Stimulated activated naive CD8-positive, alpha-beta T cell treated with anti-CD3 and anti-CD28 coated beads, Interleukin-15, Interleukin-2, amounts not matched to agents 100 ng/mL and 50 ng/mL, for 24 hours (primary cell): ENCODE data around the gene TLR9.

Experiments
- H3K27ac Mint-ChIP-seq: one replicate; pipeline ENCODE4 v1.8.0; 2021; ENCODE audit warnings: mild to moderate bottlenecking, mixed read lengths
- H3K27me3 Mint-ChIP-seq: one replicate; pipeline ENCODE4 v1.8.0; 2021; ENCODE audit warnings: mixed read lengths
- H3K36me3 Mint-ChIP-seq: one replicate; pipeline ENCODE4 v1.8.0; 2021; ENCODE audit warnings: low read depth, mixed read lengths
- H3K4me1 Mint-ChIP-seq: one replicate; pipeline ENCODE4 v1.8.0; 2021; ENCODE audit warnings: low read depth, mixed read lengths
- H3K4me3 Mint-ChIP-seq: one replicate; pipeline ENCODE4 v1.8.0; 2021; ENCODE audit warnings: mild to moderate bottlenecking, mixed read lengths
- H3K9me3 Mint-ChIP-seq: one replicate; pipeline ENCODE4 v1.8.0; 2021; ENCODE audit warnings: mixed read lengths

The TLR9 gene

DNA sequence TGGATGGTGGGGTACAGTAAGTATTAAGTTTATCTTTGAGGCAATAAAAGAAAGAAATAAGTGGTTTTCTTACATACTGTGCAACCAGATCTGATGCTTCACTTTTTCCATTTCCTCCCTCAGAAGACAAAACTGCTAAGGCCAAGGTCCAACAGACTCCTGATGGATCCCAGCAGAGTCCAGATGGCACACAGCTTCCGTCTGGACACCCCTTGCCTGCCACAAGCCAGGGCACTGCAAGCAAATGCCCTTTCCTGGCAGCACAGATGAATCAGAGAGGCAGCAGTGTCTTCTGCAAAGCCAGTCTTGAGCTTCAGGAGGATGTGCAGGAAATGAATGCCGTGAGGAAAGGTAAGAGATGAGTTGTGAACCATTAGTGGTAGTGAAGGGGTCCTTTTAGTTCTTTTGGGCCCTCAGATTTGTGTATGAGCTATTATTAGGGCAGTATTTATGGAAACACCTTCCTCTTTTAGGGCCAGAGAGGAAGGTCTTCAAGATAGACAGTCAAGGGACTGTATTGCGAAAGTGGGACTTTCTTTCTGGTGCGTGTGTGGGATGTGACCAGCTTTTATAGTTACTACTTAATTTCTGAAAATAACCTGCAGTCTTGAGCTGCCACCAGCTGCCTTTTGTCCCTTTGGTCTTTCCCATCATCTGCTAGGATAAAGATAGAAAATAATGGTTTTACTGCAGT, 22.9 kb downstream of the TLR9 start:
- peak overlapping the region; percentile 73 for H3K27ac Mint-ChIP-seq
- peaks cover 70% of the 10 kb centered on the region for H3K36me3 Mint-ChIP-seq
- H3K4me3 Mint-ChIP-seq, result no peak overlapping the region
- peaks cover 52% of the 10 kb centered on the region for H3K4me1 Mint-ChIP-seq
- no peaks in the 10 kb centered on the region for H3K27me3 Mint-ChIP-seq
- no peaks in the 10 kb centered on the region for H3K9me3 Mint-ChIP-seq

DNA sequence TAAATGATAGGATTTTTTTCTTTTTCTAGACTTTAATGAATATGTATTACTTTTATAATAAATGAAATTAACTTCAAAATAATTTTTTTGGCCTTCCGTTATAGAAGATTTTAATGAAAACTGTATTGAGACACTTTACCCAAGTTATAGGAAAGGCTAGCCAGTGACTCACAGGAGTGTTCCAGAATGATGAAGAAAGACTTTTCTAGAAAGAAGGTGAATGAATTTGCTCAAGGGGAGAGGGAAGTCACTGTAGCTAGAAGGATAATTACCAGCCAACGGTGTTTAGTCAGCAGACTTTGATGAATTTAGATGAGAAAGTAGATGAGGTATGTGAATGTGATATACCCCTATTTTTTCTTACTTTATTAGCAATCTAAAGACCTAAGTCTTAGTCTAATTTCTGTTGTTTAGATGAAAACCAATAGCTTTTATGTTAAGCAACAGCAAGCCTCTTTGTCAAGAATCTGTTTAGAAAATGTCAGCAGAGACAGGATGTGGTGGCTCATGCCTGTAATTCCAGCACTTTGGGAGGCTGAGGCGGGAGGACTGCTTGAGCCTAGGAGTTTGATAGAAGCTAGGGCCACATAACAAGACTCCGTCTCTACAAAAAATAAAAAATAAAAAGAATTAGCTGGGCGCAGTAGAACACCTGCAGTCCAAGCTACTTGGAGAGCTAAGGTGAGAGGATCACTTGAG, 24.3 kb downstream of the TLR9 start:
- Mint-ChIP-seq H3K36me3 (peaks cover 58% of the 10 kb centered on the region), H3K27ac (no peak overlapping the region), H3K4me1 (peaks cover 64% of the 10 kb centered on the region), H3K9me3 (no peaks in the 10 kb centered on the region), H3K4me3 (no peak overlapping the region), H3K27me3 (no peaks in the 10 kb centered on the region)

DNA sequence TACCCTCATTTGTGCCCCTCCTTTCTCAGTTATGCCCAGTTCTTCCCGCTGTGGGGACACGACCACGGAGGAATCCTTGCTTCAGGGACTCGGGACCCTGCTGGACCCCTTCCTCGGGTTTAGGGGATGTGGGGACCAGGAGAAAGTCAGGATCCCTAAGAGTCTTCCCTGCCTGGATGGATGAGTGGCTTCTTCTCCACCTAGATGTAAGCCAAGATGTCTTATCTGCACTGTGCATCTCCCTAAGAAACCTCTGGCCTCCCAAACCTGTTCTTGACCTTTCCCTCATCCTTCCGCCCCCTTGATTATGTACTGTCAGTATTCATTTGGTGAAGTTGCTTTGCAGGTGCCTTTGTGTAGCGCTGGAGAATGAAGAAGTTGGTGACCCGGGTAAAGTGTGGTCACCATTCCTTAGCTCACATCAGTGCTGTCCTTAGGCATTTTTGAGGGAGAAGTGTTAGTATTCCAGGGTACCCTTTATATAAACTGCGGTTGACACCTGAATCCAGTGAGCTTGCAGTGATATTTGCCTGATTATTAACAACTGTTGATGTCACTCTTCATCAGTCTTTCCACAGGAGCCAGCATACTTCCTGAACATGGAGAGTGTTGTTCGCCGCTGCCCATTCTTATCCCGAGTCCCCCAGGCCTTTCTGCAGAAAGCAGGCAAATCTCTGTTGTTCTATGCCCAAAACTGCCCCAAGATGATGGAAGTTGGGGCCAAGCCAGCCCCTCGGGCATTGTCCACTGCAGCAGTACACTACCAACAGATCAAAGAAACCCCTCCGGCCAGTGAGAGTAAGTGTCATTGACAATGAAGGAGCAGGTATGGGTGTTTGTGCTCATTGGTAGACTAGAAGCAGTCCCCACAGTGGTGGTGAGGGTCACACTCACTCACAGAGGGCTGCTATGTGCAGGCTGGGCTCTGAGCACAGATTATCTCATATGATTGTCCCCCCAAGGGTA, 26.5 kb downstream of the TLR9 start:
- H3K4me3 Mint-ChIP-seq, result peak overlapping the region; percentile 89
- H3K27ac Mint-ChIP-seq, result peak overlapping the region; percentile 85
- H3K4me1 Mint-ChIP-seq, result peaks cover 57% of the 10 kb centered on the region
- H3K9me3 Mint-ChIP-seq, result no peaks in the 10 kb centered on the region
- peaks cover 36% of the 10 kb centered on the region for H3K36me3 Mint-ChIP-seq
- H3K27me3 Mint-ChIP-seq, result no peaks in the 10 kb centered on the region

DNA sequence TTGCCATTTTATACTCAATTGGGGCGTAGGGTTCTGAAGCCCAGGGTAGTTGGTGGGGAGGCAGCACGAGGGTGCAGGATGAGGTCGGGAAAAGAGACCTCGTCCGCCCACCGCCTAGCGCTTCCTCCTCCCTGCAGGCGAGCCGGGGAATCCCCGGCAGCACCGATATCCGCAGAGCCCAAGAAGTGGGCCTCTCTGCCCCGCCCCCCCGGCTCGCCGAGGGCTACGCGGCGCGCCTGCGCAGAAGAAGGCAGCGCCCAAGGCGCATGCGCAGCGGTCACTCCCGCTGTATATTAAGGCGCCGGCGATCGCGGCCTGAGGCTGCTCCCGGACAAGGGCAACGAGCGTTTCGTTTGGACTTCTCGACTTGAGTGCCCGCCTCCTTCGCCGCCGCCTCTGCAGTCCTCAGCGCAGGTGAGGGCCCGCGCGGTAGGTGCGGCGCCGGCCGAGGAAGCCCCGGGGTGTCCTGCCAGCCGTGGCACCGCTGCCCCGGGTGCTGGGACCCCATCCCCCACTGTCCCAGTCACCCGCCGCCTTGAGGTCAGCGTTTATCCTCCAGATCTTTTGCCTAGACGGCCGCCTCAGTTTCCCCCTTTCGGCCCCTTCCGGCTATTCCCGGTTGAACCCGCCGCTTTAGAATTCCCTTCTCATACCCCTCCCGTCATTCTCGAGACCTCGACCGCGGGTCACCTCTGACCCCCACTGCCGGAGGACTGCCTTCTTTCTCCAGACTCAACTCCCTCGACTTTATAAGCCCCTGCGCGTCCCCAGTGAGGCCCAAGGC, 27.4 kb downstream of the TLR9 start, which contains the start of gene ALAS1:
Gene ALAS1, plus strand, starts transcription at position 319 of the 784 bp plus-strand sequence. CDS start 1,082 bp downstream, outside the sequence.
- H3K36me3 Mint-ChIP-seq, result peaks cover 27% of the 10 kb centered on the region
- peak within 1 kb of the TSS; percentile 85 for H3K27ac Mint-ChIP-seq
- H3K4me1 Mint-ChIP-seq, result peaks cover 57% of the 10 kb centered on the region
- H3K27me3 Mint-ChIP-seq, result no peaks in the 10 kb centered on the region
- peak within 1 kb of the TSS; percentile 89 for H3K4me3 Mint-ChIP-seq
- H3K9me3 Mint-ChIP-seq, result no peaks in the 10 kb centered on the region

DNA sequence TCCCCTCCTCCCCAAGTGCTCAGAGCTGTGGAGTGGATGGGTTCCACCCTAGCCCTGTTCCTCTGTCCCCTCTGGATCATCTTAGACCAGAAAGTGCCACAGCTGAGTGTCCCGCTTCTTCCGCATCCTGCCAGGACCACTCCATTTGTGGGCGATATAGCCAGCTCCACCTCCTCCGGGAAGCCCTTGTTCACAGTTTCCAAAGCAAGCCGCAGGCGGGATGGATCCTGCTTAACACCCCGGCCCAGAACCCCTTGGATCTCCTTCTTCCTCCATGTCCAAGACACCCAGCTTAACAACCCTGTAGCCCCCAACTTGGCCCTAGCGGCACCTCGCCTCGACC, 28.0 kb downstream of the TLR9 start:
- Mint-ChIP-seq H3K36me3 (peaks cover 24% of the 10 kb centered on the region), H3K4me1 (peaks cover 53% of the 10 kb centered on the region)

DNA sequence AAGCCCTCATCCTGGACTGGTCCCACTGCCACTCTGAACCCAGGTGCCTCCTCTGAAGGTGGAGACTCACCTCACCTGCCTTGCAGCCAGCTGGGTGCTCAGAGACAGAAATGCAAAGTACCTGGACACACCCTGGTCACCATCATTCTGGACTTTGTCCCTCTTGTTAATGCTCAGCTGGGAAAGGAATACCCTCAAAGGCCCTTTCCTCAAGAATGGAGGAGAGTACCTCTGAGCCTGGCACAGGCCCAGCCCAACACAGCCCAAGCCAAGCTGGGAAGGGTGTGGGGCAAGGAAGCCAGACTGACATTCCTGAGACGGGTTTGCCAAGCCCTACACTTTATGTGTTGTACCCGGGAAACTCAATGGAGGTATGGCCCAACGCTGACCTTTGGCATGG, 28.5 kb downstream of the TLR9 start:
- no peaks in the 10 kb centered on the region for H3K27me3 Mint-ChIP-seq
- peaks cover 48% of the 10 kb centered on the region for H3K4me1 Mint-ChIP-seq
- no peak overlapping the region for H3K4me3 Mint-ChIP-seq
- H3K27ac Mint-ChIP-seq, result no peak overlapping the region
- H3K36me3 Mint-ChIP-seq, result peaks cover 21% of the 10 kb centered on the region
- H3K9me3 Mint-ChIP-seq, result no peaks in the 10 kb centered on the region

More for the DNA sequence above, 28.0 kb downstream of the TLR9 start:
- H3K27ac Mint-ChIP-seq, result peak overlapping the region; percentile 82
- peak overlapping the region; percentile 89 for H3K4me3 Mint-ChIP-seq
- H3K9me3 Mint-ChIP-seq, result no peaks in the 10 kb centered on the region
- H3K27me3 Mint-ChIP-seq, result no peaks in the 10 kb centered on the region

DNA sequence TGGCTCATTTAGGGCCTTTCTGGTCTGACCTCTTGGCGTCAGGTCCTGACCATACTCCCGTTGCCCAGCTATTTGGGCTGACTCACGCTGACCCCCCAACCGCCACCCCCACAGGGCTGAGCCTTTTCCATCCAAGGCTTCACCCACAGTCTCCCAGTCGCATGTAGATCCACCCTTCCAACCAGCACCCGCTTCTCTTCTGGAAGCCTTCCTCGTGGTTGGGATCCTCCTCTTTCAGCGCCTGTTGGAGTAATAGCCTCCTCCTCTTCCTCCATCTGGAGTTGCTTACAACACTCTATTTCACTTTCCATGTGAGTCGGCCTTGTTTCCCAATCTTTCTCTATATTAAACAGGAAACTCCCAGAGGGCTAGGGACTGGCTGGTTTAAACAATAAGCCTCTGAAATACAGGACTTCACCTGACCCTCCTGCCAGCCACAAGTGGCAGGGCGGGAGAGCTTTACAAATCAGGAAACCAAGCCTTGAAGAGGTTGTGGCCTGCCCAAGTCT, 29.6 kb downstream of the TLR9 start:
- Mint-ChIP-seq H3K36me3 (peaks cover 13% of the 10 kb centered on the region), H3K4me1 (peaks cover 38% of the 10 kb centered on the region), H3K4me3 (no peak overlapping the region), H3K27me3 (no peaks in the 10 kb centered on the region), H3K9me3 (no peaks in the 10 kb centered on the region), H3K27ac (no peak overlapping the region)

DNA sequence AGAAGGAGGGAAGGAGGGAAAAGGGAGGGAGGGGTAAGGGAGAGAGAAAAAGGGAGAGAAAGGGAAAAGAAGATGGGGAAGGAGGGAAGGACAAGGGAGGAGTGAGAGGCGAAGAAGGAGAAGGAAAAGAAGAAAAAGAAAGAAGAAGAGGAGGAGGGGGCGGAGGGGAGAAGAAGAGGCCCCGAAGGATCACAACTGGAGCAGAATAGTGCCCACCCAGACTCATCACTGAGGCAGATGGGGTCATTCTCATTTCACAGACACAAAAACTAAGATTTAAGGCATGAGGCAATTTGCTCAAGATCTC, 30.2 kb downstream of the TLR9 start:
- Mint-ChIP-seq H3K27me3 (no peaks in the 10 kb centered on the region), H3K4me3 (no peak overlapping the region), H3K27ac (no peak overlapping the region), H3K9me3 (no peaks in the 10 kb centered on the region), H3K36me3 (peaks cover 10% of the 10 kb centered on the region), H3K4me1 (peaks cover 34% of the 10 kb centered on the region)

DNA sequence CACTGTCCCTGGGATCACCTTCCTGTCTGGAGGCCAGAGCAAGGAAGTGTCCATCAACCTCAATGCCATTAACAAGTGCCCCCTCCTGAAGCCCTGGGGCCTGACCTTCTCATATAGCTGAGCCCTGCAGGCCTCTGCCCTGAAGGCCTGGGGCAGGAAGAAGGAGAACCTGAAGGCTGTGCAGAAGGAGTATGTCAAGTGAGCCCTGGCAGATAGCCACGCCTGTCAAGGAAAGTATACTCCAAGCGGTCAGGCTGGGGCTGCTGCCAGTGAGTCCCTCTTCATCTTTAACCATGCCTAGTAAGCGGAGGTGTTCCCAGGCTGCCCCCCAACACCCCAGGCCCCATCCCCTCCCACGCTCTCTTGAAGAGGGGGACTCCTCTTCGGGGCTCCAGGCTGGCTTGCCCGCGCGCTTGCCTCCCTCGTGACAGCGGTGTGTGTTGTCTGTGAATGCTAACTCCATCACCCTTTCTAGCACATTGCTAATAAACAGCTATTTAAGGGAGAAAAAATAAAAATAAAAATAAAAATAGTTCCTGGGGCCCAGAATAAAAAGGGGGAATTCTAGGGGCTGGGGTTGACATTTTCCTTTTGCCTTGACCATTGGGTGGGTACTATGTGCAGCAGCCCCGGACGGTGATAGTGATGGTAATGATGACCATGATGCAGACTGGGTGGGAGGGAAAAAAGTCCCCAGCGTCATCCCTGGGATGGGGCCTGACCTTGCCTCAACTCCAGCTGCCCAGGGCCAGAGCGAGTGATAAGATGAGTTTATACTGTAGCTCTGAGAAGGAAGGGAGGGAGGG, 30.8 kb downstream of the TLR9 start:
- Mint-ChIP-seq H3K27ac (no peak overlapping the region), H3K36me3 (peaks cover 6% of the 10 kb centered on the region), H3K9me3 (no peaks in the 10 kb centered on the region), H3K4me1 (peaks cover 31% of the 10 kb centered on the region), H3K27me3 (no peaks in the 10 kb centered on the region), H3K4me3 (no peak overlapping the region)

DNA sequence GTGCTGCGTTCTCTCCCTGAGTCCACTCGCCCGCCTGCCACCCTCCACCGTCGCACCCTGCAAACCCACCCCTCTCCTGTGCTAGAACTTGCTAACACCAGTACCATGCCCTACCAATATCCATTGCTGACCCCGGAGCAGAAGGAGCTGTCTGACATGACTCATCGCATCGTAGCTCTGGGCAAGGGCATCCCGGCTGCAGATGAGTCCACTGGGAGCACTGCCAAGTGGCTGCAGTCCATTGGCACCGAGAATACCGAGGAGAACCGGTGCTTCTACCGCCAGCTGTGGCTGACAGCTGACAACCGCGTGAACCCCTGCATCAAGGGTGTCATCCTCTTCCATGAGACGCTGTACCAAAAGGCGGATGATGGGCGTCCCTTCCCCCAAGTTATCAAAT, 32.4 kb downstream of the TLR9 start:
- no peaks in the 10 kb centered on the region for H3K36me3 Mint-ChIP-seq
- H3K27me3 Mint-ChIP-seq, result no peaks in the 10 kb centered on the region
- H3K4me1 Mint-ChIP-seq, result peaks cover 19% of the 10 kb centered on the region
- no peak overlapping the region for H3K4me3 Mint-ChIP-seq
- no peak overlapping the region for H3K27ac Mint-ChIP-seq
- H3K9me3 Mint-ChIP-seq, result no peaks in the 10 kb centered on the region

DNA sequence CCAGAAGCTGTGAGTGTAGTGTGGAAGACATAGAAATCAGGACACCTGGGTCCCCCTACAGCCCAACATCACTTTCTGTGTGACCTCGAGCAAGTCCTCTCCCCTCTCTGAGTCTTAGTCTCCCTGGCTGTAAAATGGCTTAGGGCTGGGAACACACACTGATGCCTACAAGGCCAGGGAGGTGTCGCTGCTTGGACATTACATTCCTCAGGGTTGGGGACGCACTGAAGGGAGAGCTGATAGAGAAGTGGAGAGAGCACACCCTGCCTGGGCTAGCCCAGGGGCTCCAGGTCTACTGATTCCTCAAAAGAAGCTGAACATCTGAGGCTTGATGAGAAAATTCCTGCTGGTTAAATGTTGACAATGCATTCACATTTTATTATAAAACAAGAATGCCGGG, 33.8 kb downstream of the TLR9 start:
- H3K27ac Mint-ChIP-seq, result no peak overlapping the region
- H3K4me1 Mint-ChIP-seq, result peaks cover 7% of the 10 kb centered on the region
- no peaks in the 10 kb centered on the region for H3K36me3 Mint-ChIP-seq
- no peaks in the 10 kb centered on the region for H3K27me3 Mint-ChIP-seq
- H3K4me3 Mint-ChIP-seq, result no peak overlapping the region
- H3K9me3 Mint-ChIP-seq, result no peaks in the 10 kb centered on the region

DNA sequence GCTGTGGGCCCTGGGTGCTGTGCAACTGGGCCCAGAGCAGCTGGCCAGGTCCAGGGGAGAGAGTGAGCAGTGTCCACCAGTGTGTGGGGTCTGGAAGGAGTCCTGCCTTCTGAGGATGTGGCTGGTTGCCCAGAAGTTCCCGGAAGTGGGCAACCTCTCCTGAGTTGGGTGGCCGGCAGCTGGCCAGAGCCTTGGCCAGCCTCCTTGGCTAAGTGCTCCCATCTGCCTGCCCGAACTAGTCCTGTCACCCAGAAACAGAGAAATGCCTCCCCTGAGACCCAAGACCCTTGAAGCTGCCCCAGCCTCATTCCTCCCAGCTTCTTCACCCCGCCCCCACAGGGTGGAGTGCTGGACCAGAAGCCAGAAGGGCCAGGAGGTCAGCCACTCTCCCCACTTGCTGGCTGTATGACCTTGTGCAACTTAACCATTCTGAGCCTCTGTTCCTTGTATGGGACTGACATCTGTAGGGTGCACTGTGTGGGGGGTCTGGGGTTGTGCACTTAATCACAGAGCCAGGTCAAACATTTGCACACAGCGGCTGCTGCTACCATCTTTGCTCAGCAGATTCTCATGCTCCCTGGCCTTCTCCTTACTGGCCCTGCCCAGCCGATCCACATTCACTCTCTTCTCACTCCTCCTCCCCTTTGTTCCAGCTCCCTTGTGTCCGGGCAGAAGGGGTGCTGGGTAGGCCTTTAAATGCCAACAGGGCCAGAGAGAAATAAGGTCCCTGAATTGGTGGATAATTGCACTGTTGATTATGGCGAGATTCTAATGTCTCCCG, 35.0 kb downstream of the TLR9 start:
- Mint-ChIP-seq H3K27me3 (no peaks in the 10 kb centered on the region), H3K9me3 (no peaks in the 10 kb centered on the region), H3K4me1 (no peaks in the 10 kb centered on the region), H3K4me3 (no peak overlapping the region), H3K36me3 (no peaks in the 10 kb centered on the region), H3K27ac (no peak overlapping the region)

DNA sequence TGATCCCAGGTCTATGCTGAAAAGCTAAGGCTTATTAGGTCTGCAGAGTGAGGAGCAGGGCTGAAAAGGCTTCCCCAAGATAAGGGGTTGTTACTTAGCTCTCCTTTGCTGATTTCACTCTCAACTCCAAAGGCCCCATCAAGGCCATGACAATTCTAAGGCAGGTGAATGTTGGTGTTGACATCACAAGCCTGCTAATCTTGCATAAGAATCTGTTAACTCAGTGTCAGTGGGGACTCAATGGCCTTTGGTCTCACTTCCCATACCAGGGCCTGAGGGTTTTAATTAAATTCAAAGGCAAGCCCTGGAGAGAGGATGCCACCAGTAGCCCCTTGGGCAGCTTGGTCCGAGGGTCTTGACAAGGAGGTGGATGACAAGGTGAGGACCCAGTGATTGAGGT, 36.9 kb downstream of the TLR9 start:
- Mint-ChIP-seq H3K36me3 (no peaks in the 10 kb centered on the region), H3K4me1 (no peaks in the 10 kb centered on the region), H3K27ac (no peak overlapping the region), H3K9me3 (no peaks in the 10 kb centered on the region), H3K4me3 (no peak overlapping the region), H3K27me3 (no peaks in the 10 kb centered on the region)
